Activated naive CD4-positive, alpha-beta T cell treated with Interleukin-2 at 50 U/mL for 16 hours (primary cell): ENCODE results near the gene TBC1D17.

Experiments used
- DNase-seq: peaks from one replicate; pipeline ENCODE4 v3.0.0-alpha.2; 2020

Gene TBC1D17

GRCh38 chr19:49862391-49863253 lies 14.9 kb upstream of the TBC1D17 start:
- no peak for DNase-seq

GRCh38 chr19:49863254-49863934 lies 14.1 kb upstream of the TBC1D17 start:
- no peak for DNase-seq

GRCh38 chr19:49863935-49864320 lies 13.6 kb upstream of the TBC1D17 start:
- no peak for DNase-seq

GRCh38 chr19:49864890-49865289 lies 12.6 kb upstream of the TBC1D17 start:
- no peak for DNase-seq

GRCh38 chr19:49866933-49867782 lies 10.3 kb upstream of the TBC1D17 start, which contains the start of gene PNKP:
PNKP (minus strand) TSS chr19:49867576; CDS start chr19:49867204, 372 bp downstream.
- DNase-seq: peak; percentile 87

GRCh38 chr19:49869009-49869483 lies 8.5 kb upstream of the TBC1D17 start:
- no peak for DNase-seq

GRCh38 chr19:49869484-49870308 lies 7.8 kb upstream of the TBC1D17 start:
- peak; percentile 91 for DNase-seq

GRCh38 chr19:49870309-49870901 lies 7.1 kb upstream of the TBC1D17 start:
- no peak for DNase-seq

- DNase-seq: no peak
Observed at GRCh38 chr19:49871349-49871985, 6.0 kb upstream of the TBC1D17 start.

GRCh38 chr19:49872245-49873128 lies 5.0 kb upstream of the TBC1D17 start:
- no peak for DNase-seq

GRCh38 chr19:49873129-49873521 lies 4.4 kb upstream of the TBC1D17 start:
- no peak for DNase-seq

GRCh38 chr19:49873834-49874233 lies 3.7 kb upstream of the TBC1D17 start:
- no peak for DNase-seq

- no peak for DNase-seq
Observed at GRCh38 chr19:49874503-49875157, 2.9 kb upstream of the TBC1D17 start.

GRCh38 chr19:49875177-49875576 lies 2.3 kb upstream of the TBC1D17 start:
- DNase-seq: no peak

- peak; percentile 65 for DNase-seq
Observed at GRCh38 chr19:49875857-49876421, 1.6 kb upstream of the TBC1D17 start.

GRCh38 chr19:49876422-49877019 lies 981 bp upstream of the TBC1D17 start:
- DNase-seq: peak; percentile 98

GRCh38 chr19:49877879-49878743 lies 609 bp downstream of the TBC1D17 start:
- DNase-seq: peak; percentile 99

GRCh38 chr19:49878744-49879070 lies 1.2 kb downstream of the TBC1D17 start:
- DNase-seq: no peak
